Ovary (tissue), 3 donors: ENCODE data around the gene ASPHD1.

ENCODE experiments used
- EP300 ChIP-seq: sonication (generic); formaldehyde crosslinking; IDR thresholded peaks from one replicate; pipeline ENCODE4 v1.6.1; 2017; ENCODE audit warnings: antibody characterized with exemption
- TF ChIP-seq, protein P1 (sequence below), 3 donors: fragments of 450-650 bp in 2 of 3; fragments of 200-600 bp in 1 of 3; IDR thresholded peaks; one replicate each; pipeline versions ENCODE4 v1.5.1 to v1.8.0; 2016 to 2022; ENCODE audit warnings: antibody characterized with exemption in 3 of 3, mild to moderate bottlenecking in 1 of 3
- donor health status: DM: no; HTN: no; CAD: no.

DNA sequence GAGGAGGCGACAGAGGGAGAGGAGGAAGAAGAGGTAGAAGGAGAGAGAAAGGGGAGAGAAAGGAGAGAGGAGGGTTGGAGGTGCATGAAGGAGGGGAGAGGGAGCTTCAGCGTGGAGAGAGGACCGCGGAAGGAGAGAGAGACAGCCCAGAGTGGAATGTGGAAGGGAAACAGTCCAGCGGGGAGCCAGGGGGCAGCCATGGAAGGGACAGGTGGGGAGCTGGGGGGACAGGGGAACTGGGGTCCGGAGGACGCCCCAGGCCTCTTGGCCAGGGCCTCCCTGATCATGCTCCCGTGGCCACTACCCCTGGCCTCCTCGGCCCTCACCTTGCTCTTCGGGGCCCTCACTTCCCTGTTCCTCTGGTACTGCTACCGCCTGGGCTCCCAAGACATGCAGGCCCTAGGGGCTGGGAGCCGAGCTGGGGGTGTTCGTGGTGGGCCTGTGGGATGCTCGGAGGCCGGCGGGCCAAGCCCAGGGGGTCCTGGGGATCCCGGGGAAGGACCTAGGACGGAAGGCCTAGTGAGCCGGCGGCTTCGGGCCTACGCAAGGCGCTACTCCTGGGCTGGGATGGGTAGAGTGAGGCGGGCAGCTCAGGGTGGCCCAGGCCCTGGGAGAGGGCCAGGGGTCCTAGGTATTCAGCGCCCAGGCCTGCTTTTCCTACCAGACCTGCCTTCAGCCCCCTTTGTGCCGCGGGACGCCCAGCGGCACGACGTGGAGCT is 759 bp downstream of the ASPHD1 start:
- no peak for TF ChIP-seq EP300
- TF ChIP-seq, protein P1, sequence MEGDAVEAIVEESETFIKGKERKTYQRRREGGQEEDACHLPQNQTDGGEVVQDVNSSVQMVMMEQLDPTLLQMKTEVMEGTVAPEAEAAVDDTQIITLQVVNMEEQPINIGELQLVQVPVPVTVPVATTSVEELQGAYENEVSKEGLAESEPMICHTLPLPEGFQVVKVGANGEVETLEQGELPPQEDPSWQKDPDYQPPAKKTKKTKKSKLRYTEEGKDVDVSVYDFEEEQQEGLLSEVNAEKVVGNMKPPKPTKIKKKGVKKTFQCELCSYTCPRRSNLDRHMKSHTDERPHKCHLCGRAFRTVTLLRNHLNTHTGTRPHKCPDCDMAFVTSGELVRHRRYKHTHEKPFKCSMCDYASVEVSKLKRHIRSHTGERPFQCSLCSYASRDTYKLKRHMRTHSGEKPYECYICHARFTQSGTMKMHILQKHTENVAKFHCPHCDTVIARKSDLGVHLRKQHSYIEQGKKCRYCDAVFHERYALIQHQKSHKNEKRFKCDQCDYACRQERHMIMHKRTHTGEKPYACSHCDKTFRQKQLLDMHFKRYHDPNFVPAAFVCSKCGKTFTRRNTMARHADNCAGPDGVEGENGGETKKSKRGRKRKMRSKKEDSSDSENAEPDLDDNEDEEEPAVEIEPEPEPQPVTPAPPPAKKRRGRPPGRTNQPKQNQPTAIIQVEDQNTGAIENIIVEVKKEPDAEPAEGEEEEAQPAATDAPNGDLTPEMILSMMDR (IDR thresholded peaks at IDR 0.05), result no peak
